Trophoblast cell (in vitro differentiated cells and primary cell): ENCODE results near the gene PANK3.
A peak's percentile ranks its signal among the peaks of the same experiment; 100 is the strongest.
"Not testable (repeated sequence)": the region's sequence is repeated elsewhere in the genome, so short reads cannot be mapped to it uniquely, and the experiment has no call there.

Experiments
- DNase-seq, 2 donors: peaks; one replicate each; pipeline ENCODE4 v3.0.0-alpha.2; 2016
- H2AFZ ChIP-seq: 2 replicates; pipeline ENCODE4 v1.6.1; 2013; ENCODE audit warnings: low read length, moderate library complexity, mild to moderate bottlenecking; ENCODE audit not compliant: insufficient read depth, poor library complexity
- H2AK5ac ChIP-seq: 2 replicates; pipeline ENCODE4 v1.6.1; 2013; ENCODE audit warnings: mild to moderate bottlenecking, low read length
- H2BK120ac ChIP-seq: 2 replicates; pipeline ENCODE4 v1.6.1; 2013; ENCODE audit warnings: low read length, mild to moderate bottlenecking, moderate library complexity; ENCODE audit not compliant: insufficient read depth, poor library complexity
- H2BK12ac ChIP-seq: 2 replicates; pipeline ENCODE4 v1.6.1; 2013; ENCODE audit warnings: mild to moderate bottlenecking, low read length, moderate library complexity
- H2BK5ac ChIP-seq: 2 replicates; pipeline ENCODE4 v1.6.1; 2013; ENCODE audit warnings: low read length, low read depth, moderate library complexity, mild to moderate bottlenecking; ENCODE audit not compliant: poor library complexity
- H3K14ac ChIP-seq: 2 replicates; pipeline ENCODE4 v1.6.1; 2013; ENCODE audit warnings: mild to moderate bottlenecking, low read length
- H3K18ac ChIP-seq: 2 replicates; pipeline ENCODE4 v1.6.1; 2013; ENCODE audit warnings: mild to moderate bottlenecking, low read length
- H3K23ac ChIP-seq: 2 replicates; pipeline ENCODE4 v1.6.1; 2013; ENCODE audit warnings: low read length
- H3K27ac ChIP-seq: 2 replicates; pipeline ENCODE4 v1.5.1; 2013; ENCODE audit warnings: low read depth, mild to moderate bottlenecking, inconsistent platforms, low read length, moderate library complexity
- H3K27me3 ChIP-seq: 2 replicates; pipeline ENCODE4 v1.6.1; 2013; ENCODE audit warnings: inconsistent platforms, mild to moderate bottlenecking, low read length, moderate library complexity; ENCODE audit not compliant: insufficient read depth
- H3K36me3 ChIP-seq, 2 experiments: 1 replicate in 1 of 2; 2 replicates in 1 of 2; pipeline ENCODE4 v1.6.1; 2013; ENCODE audit warnings: low read length in 2 of 2, mild to moderate bottlenecking in 2 of 2, moderate library complexity in 1 of 2; ENCODE audit not compliant: insufficient read depth in 2 of 2, control insufficient read depth in 1 of 2
- H3K4ac ChIP-seq: 2 replicates; pipeline ENCODE4 v1.6.1; 2013; ENCODE audit warnings: low read depth, mild to moderate bottlenecking, low read length, moderate library complexity
- H3K4me1 ChIP-seq, 2 experiments: 1 replicate in 1 of 2; 2 replicates in 1 of 2; pipeline ENCODE4 v1.6.1; 2013; ENCODE audit warnings: low read length in 2 of 2, mild to moderate bottlenecking in 2 of 2, moderate library complexity in 1 of 2; ENCODE audit not compliant: insufficient read depth in 2 of 2, control insufficient read depth in 1 of 2
- H3K4me2 ChIP-seq: 2 replicates; pipeline ENCODE4 v1.6.1; 2013; ENCODE audit warnings: inconsistent platforms, mild to moderate bottlenecking, low read length, moderate library complexity
- H3K4me3 ChIP-seq: 2 replicates; pipeline ENCODE4 v1.5.1; 2013; ENCODE audit warnings: mild to moderate bottlenecking, low read depth, low read length, inconsistent platforms
- H3K79me1 ChIP-seq: one replicate; pipeline ENCODE4 v1.6.1; 2013; ENCODE audit warnings: low read length
- H3K79me2 ChIP-seq: 2 replicates; pipeline ENCODE4 v1.6.1; 2013; ENCODE audit warnings: low read length, mild to moderate bottlenecking; ENCODE audit not compliant: control insufficient read depth, insufficient read depth, poor library complexity
- H3K9ac ChIP-seq: 2 replicates; pipeline ENCODE4 v1.6.1; 2013; ENCODE audit warnings: mild to moderate bottlenecking, low read length
- H3K9me3 ChIP-seq: 2 replicates; pipeline ENCODE4 v1.6.1; 2013; ENCODE audit warnings: low read depth, mild to moderate bottlenecking, control low read depth, inconsistent platforms, low read length; ENCODE audit not compliant: insufficient read depth
- H4K12ac ChIP-seq: 2 replicates; pipeline ENCODE4 v1.6.1; 2013; ENCODE audit warnings: low read depth, mild to moderate bottlenecking, low read length, moderate library complexity
- H4K8ac ChIP-seq: 2 replicates; pipeline ENCODE4 v1.6.1; 2013; ENCODE audit warnings: low read depth, mild to moderate bottlenecking, low read length, moderate library complexity
- H4K91ac ChIP-seq: one replicate; pipeline ENCODE4 v1.6.1; 2013; ENCODE audit warnings: low read depth, mild to moderate bottlenecking, low read length, moderate library complexity
- WGBS: extraction: QIAGEN DNeasy Blood & Tissue Kit; methylation state at CpG from one replicate; pipeline ENCODE4 v1.1.7; 2013; ENCODE audit warnings: missing lambda C conversion rate; ENCODE audit not compliant: insufficient read length, insufficient coverage; ENCODE audit errors: extremely low coverage; 5-methylcytosine and 5-hydroxymethylcytosine counted together

The PANK3 gene

DNA sequence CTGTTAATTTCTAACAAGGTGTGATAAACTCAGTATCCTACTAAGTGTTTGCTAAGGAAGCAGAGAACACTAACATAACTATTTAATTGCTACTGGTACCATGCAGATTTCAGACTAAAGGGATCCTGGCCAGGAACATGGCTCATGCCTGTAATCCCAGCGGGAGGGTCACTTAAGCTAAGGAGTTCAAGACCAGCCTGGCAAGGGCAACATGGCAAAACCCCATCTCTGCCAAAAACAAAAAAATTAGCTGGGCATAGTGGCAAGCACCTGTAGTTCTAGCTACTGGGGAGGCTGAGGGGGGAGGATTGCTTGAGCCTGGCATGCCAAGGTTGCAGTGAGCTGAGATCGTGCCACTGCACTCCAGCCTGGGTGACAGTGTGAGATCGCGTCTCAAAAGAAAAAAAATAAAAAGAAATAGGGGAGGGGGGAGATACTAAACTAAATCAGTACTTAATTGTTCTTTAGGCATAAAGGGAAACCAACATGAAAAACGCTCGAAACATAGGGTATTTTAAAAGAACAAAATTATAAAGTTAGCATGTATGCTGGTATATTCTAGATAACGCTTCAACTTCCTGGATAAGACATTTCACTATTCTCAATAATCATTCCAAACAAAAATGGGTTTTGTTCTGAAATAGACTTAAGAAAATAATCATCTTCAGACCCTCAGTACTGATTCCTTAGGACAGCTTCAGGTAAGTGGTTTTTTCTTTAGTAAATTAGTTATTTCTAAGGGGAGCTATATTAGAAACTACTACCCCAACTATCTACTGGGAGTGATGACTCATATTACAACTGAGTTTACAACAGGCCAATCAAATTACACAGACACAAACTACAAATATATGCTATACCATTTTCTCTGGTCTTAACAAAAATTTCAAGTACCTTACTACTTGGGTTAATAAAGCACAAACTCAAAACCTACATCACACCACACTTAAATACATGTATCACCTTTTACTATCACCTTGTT lies 3.5 kb downstream of the PANK3 start:
- H3K14ac ChIP-seq = no peak overlapping the region
- no peak overlapping the region for H2BK120ac ChIP-seq
- H3K27me3 ChIP-seq = no peaks in the 10 kb centered on the region
- H3K4me2 ChIP-seq = no peak overlapping the region
- H3K23ac ChIP-seq = no peak overlapping the region
- no peak overlapping the region for H3K18ac ChIP-seq
- H4K12ac ChIP-seq = no peak overlapping the region
- H3K79me2 ChIP-seq = peaks cover 15% of the 10 kb centered on the region
- H4K91ac ChIP-seq = no peak overlapping the region
- H3K79me1 ChIP-seq = peaks cover 14% of the 10 kb centered on the region
- H2AFZ ChIP-seq = no peak overlapping the region
- H3K9ac ChIP-seq = no peak overlapping the region
- H2AK5ac ChIP-seq = no peak overlapping the region
- peak overlapping the region; percentile 99 for H3K4ac ChIP-seq
- H3K4me1 ChIP-seq = peaks cover 4% of the 10 kb centered on the region in 2 experiments
- no peak for DNase-seq
- H3K9me3 ChIP-seq = no peaks in the 10 kb centered on the region
- H3K36me3 ChIP-seq = peaks cover 0 to 2% of the 10 kb centered on the region in 2 experiments
- WGBS = no CpG with 5 or more reads among the region's 7 CpGs
- H3K27ac ChIP-seq = no peak overlapping the region
- no peak overlapping the region for H3K4me3 ChIP-seq
- H4K8ac ChIP-seq = no peak overlapping the region
- H2BK12ac ChIP-seq = no peak overlapping the region
- no peak overlapping the region for H2BK5ac ChIP-seq

DNA sequence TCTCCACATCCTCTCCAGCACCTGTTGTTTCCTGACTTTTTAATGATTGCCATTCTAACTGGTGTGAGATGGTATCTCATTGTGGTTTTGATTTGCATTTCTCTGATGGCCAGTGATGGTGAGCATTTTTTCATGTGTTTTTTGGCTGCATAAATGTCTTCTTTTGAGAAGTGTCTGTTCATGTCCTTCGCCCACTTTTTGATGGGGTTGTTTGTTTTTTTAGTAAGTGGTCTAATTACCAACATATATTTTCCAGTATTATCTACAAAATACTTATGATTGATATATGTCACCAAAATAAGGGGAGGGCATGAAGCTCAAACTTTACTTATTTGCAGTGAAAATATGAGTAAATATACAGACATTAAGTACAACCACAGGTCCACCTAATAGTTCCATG lies 5.0 kb downstream of the PANK3 start:
- H3K9ac ChIP-seq, H2AK5ac ChIP-seq, H4K12ac ChIP-seq, H3K18ac ChIP-seq, H2AFZ ChIP-seq, H3K4me1 ChIP-seq, H3K23ac ChIP-seq, H2BK12ac ChIP-seq, H2BK120ac ChIP-seq, H2BK5ac ChIP-seq, H3K4me2 ChIP-seq, H3K79me1 ChIP-seq, DNase-seq, H3K9me3 ChIP-seq, H4K8ac ChIP-seq, H3K4me3 ChIP-seq, H3K27ac ChIP-seq, H3K27me3 ChIP-seq, H3K36me3 ChIP-seq, H4K91ac ChIP-seq, H3K14ac ChIP-seq: not testable (repeated sequence)
- no CpG with 5 or more reads among the region's 1 CpG for WGBS
- Histone ChIP-seq H3K4ac (peak overlapping the region; percentile 98), H3K79me2 (peaks cover 17% of the 10 kb centered on the region)

DNA sequence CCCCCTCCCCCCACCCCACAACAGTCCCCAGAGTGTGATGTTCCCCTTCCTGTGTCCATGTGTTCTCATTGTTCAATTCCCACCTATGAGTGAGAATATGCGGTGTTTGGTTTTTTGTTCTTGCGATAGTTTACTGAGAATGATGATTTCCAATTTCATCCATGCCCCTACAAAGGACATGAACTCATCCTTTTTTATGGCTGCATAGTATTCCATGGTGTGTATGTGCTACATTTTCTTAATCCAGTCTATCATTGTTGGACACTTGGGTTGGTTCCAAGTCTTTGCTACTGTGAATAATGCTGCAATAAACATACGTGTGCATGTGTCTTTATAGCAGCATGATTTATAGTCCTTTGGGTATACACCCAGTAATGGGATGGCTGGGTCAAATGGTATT lies 5.5 kb downstream of the PANK3 start:
- not testable (repeated sequence) for H3K4me2 ChIP-seq, H3K23ac ChIP-seq, H3K4ac ChIP-seq, H3K4me3 ChIP-seq, H4K8ac ChIP-seq, DNase-seq, H2AK5ac ChIP-seq, H3K36me3 ChIP-seq, H3K9ac ChIP-seq, H3K4me1 ChIP-seq, H2BK120ac ChIP-seq, H3K27ac ChIP-seq, H2BK12ac ChIP-seq, H4K12ac ChIP-seq, H4K91ac ChIP-seq, H2AFZ ChIP-seq, H3K18ac ChIP-seq, H2BK5ac ChIP-seq, H3K14ac ChIP-seq, H3K9me3 ChIP-seq, H3K79me1 ChIP-seq, H3K27me3 ChIP-seq
- H3K79me2 ChIP-seq = peaks cover 12% of the 10 kb centered on the region
- WGBS = no CpG with 5 or more reads among the region's 3 CpGs

DNA sequence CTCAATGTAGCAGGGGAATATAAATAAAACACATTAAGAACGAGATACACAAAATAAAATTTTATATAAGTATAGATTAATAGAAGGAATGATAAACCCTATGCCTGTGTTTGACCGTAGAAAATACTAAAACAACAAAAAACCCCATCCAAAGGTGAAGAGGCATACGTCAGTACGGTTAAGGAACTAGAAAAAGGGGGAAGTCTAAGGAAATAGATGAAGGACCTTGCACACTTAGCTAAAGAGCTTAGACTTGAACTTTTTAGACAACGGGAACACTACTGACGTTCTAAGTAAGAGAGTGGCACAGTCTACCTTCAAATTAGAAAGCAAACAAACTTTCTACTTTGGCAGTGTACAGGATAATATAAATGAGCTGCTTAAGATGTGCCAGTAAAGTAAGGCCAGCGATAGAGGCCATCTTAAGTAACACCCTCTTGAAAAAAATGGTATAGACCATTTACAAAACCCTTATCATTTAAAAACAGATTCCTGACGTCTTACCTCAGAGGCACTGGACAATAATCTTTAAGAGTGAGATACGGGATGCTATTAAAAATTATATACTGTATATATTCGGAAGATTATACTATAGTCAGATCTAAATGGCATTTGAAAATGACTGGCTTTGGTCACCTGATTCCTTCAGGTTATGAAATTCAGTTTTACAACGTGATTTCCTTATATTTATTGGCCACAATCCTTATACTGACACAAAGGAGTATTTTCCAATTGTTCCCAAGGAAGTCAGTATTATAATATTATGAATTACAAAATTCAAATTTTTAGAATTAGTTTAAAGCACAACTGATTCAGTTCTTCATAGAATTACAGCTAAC lies 8.5 kb downstream of the PANK3 start:
- Histone ChIP-seq H4K8ac (no peak overlapping the region), H4K12ac (no peak overlapping the region), H3K9me3 (no peaks in the 10 kb centered on the region), H2AK5ac (no peak overlapping the region), H3K4me3 (no peak overlapping the region), H3K27me3 (no peaks in the 10 kb centered on the region), H3K4me2 (no peak overlapping the region), H3K14ac (no peak overlapping the region), H3K36me3 (peaks cover 6 to 8% of the 10 kb centered on the region in 2 experiments), H3K23ac (no peak overlapping the region), H3K79me2 (peaks cover 7% of the 10 kb centered on the region), H2AFZ (no peak overlapping the region), H2BK5ac (no peak overlapping the region), H4K91ac (no peak overlapping the region), H2BK120ac (no peak overlapping the region), H2BK12ac (no peak overlapping the region), H3K9ac (no peak overlapping the region), H3K18ac (no peak overlapping the region), H3K4ac (peak overlapping the region; percentile 83), H3K79me1 (no peaks in the 10 kb centered on the region), H3K4me1 (no peaks in the 10 kb centered on the region), H3K27ac (no peak overlapping the region)
- DNase-seq = no peak
- WGBS = no CpG with 5 or more reads among the region's 11 CpGs
